Stomach (tissue), 9 donors: ENCODE results near the gene HIVEP1. TPM values are rescaled to one million over a fixed set of nuclear protein-coding genes. Genes with fewer than 3 reads are reported as not detected.

Experiments used
- DNase-seq, 2 donors: peaks; one replicate each; pipeline versions ENCODE4 v3.0.0 to v3.0.0-alpha.2; 2013 to 2019
- H3K27ac ChIP-seq, 5 donors: fragments of 200-600 bp in 4 of 5; sonication (generic) in 4 of 5; one replicate each; pipeline ENCODE4 v1.5.1; 2013 to 2019; ENCODE audit warnings: mild to moderate bottlenecking in 1 of 5, moderate library complexity in 1 of 5
- H3K27me3 ChIP-seq, 3 donors: fragments of 200-600 bp; sonication (generic); one replicate each; pipeline ENCODE4 v1.5.1; 2017 to 2019; ENCODE audit warnings: mixed run types in 1 of 3
- H3K36me3 ChIP-seq, 4 donors: fragments of 200-600 bp; sonication (generic); 1 replicate in 3 of 4; 2 replicates in 1 of 4; pipeline ENCODE4 v1.5.1; 2016 to 2019
- H3K4me1 ChIP-seq, 4 donors: fragments of 200-600 bp; sonication (generic); one replicate each; pipeline ENCODE4 v1.5.1; 2016 to 2019
- H3K4me3 ChIP-seq, 4 donors: fragments of 200-600 bp; sonication (generic) in 3 of 4; one replicate each; pipeline ENCODE4 v1.5.1; 2016 to 2019; ENCODE audit warnings: mild to moderate bottlenecking in 1 of 4
- H3K9me3 ChIP-seq, 4 donors: fragments of 200-600 bp; sonication (generic); one replicate each; pipeline ENCODE4 v1.5.1; 2016 to 2019
- CTCF ChIP-seq, 7 experiments: fragments of 450-650 bp in 4 of 7; fragments of 200-600 bp in 3 of 7; sonication (generic) in 3 of 7; IDR thresholded peaks; one replicate each; pipeline ENCODE4 v1.5.1; 2016 to 2019; ENCODE audit warnings: antibody characterized with exemption in 7 of 7, control low read depth in 2 of 7, mild to moderate bottlenecking in 1 of 7
- EP300 ChIP-seq: sonication (generic); formaldehyde crosslinking; IDR thresholded peaks from one replicate; pipeline ENCODE4 v1.6.1; 2017; ENCODE audit warnings: antibody characterized with exemption
- POLR2A ChIP-seq, 4 donors: fragments of 450-650 bp; IDR thresholded peaks; one replicate each; pipeline ENCODE4 v1.6.1; 2016; ENCODE audit warnings: antibody characterized with exemption in 4 of 4, control low read depth in 2 of 4, mild to moderate bottlenecking in 1 of 4, moderate library complexity in 1 of 4
- POLR2AphosphoS5 ChIP-seq, 3 donors: sonication (generic); formaldehyde crosslinking; IDR thresholded peaks; one replicate each; pipeline ENCODE4 v1.6.1; 2016; ENCODE audit warnings: antibody characterized with exemption in 3 of 3
- WGBS, 5 donors: extraction: QIAGEN DNeasy Blood & Tissue Kit in 3 of 5; methylation state at CpG; one replicate each; pipeline versions ENCODE4 v1.1.5 to v1.1.7; 2013 to 2018; 5-methylcytosine and 5-hydroxymethylcytosine counted together
- intact Hi-C: fragments of 100-400 bp; cut with DNase I; formaldehyde crosslinking; loops from one replicate; pipeline ENCODE4 v1.15.1; 2023; ENCODE audit warnings: low total_unique reads
- polyA plus RNA-seq, 3 donors: library from polyadenylated mRNA; stranded (reverse); fragments of 200-250 nt; gene quantifications; one replicate each; pipeline ENCODE4 v1.2.3, GENCODE V29; 2013
- total RNA-seq, 5 donors: library from RNA; depleted of rRNA; stranded (reverse); fragments of >200 nt; gene quantifications; one replicate each; pipeline versions ENCODE4 v1.1.0 to v1.2.3, GENCODE V29; 2014 to 2016
- donor health status: healthy with polysubstance abuse.
- donor health status: Bipolar disorder and iron deficiency.
- donor health status: healthy.

The HIVEP1 gene
- total and polyA plus RNA-seq, 8 donors, result 2.0 to 19.6 (median 14.1) TPM

DNA sequence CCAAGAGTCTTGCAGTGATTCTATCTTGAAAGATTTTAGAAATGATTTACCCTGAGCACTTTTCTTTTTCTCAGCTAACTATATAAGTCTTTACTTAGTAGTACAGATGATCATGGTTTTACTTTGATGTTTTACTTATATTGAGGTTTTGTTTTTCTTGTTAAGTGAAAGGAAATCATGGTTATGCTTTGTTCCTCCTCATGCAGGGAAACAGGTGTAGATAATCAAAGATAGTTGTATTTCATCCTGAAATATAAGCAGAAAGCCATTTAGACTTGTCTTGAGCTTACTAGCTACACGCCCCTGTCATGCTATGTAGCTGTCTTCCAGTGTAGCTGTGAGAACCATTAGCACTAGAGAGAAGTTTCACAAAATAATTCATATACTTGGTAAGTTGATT is 113.9 kb downstream of the HIVEP1 start:
- Histone ChIP-seq H3K27me3 (no peaks in the 10 kb centered on the region), H3K36me3 (peaks cover 2 to 13% (median 8%) of the 10 kb centered on the region in 4 donors), H3K4me1 (no peaks in the 10 kb centered on the region), H3K9me3 (no peaks in the 10 kb centered on the region), H3K4me3 (no peak overlapping the region), H3K27ac (no peak overlapping the region)
- intact Hi-C loops, result no loop called here
- WGBS, 5 donors, result 82 to 100% (median 93%) methylated on average over 1 of the region's 1 CpG
- no peak for DNase-seq
- TF ChIP-seq POLR2A (IDR thresholded peaks at IDR 0.05), result no peak
- no peak for TF ChIP-seq CTCF (IDR thresholded peaks at IDR 0.05)
- TF ChIP-seq POLR2AphosphoS5 (IDR thresholded peaks at IDR 0.05), result no peak
- no peak for TF ChIP-seq EP300

DNA sequence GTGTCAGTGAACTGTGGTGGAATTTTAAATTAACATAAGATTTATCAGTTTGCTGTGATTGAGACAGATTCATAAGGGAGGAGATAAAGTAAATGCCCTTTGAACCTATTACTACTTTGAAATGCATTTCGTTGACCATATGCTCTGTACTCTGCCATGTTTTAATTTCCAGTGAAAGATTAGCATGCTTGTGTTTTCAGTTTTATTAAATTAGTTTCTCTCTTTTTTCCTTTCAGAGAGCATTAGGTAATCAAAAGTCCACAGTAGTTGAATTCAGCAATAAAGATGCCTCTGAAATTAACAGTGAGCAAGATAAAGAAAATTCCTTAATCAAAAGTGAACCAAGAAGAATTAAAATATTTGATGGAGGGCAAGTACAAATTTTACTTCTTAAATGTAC is 117.4 kb downstream of the HIVEP1 start:
- H3K4me3 ChIP-seq, result no peak overlapping the region
- TF ChIP-seq CTCF (IDR thresholded peaks at IDR 0.05), result no peak
- TF ChIP-seq POLR2A (IDR thresholded peaks at IDR 0.05), result no peak
- no peak for TF ChIP-seq POLR2AphosphoS5 (IDR thresholded peaks at IDR 0.05)
- TF ChIP-seq EP300, result no peak
- H3K27me3 ChIP-seq, result no peaks in the 10 kb centered on the region
- no peaks in the 10 kb centered on the region for H3K9me3 ChIP-seq
- H3K27ac ChIP-seq, result no peak overlapping the region
- intact Hi-C loops, result no loop called here
- H3K4me1 ChIP-seq, result peaks cover 0 to 10% (median 0%) of the 10 kb centered on the region in 4 donors
- no peaks in the 10 kb centered on the region for H3K36me3 ChIP-seq
- 79 to 85% (median 81%) methylated on average over 1 of the region's 1 CpG for WGBS, 5 donors
- no peak for DNase-seq

DNA sequence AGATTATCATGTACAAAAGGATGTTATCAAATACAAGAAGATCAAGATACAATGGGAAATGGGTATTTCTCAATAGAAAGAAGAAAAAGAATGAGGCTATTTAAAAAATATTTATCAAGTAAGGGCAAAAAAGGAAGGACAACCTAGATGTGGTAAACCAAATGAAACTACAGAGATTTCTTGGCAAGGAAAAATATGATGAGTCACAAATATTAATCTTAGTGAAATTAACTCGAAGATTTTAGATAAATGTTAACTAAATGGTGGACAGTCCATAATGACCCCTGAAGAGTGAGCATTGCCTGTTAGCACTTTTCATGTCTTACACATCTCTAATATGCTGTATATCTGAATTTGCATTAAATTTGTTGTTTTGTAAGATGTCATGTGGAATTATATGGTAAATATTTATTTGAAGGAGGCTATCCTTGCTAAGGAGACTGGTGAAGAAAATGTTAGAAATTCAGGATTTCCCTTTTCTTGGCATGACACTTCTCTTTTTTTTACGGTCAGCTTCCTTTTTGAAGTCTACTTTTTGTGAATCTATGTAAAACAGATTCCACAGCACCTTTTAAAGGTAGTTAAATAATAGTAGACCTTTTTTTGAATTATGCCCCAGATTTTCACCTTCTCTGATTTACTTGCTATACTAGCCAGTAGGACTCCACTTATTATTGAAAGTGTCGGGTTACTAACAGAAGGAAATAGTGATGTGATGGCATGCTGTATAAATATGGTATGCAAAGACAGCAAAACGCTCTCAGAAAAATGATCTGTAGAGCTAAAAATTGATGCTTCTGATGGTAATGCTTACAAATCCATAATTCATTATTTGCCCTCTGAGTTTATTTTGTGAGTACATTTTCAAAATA is 120.5 kb downstream of the HIVEP1 start:
- Histone ChIP-seq H3K27ac (no peak overlapping the region), H3K36me3 (peaks cover 0 to 7% (median 0%) of the 10 kb centered on the region in 4 donors), H3K27me3 (no peaks in the 10 kb centered on the region), H3K4me3 (no peak overlapping the region), H3K4me1 (peaks cover 0 to 18% (median 2%) of the 10 kb centered on the region in 4 donors), H3K9me3 (no peaks in the 10 kb centered on the region)
- no peak for DNase-seq
- intact Hi-C loops, result no loop called here
- WGBS, 5 donors, result 72 to 81% (median 78%) methylated on average over 4 of the region's 4 CpGs
- TF ChIP-seq POLR2AphosphoS5 (IDR thresholded peaks at IDR 0.05), result no peak
- no peak for TF ChIP-seq POLR2A (IDR thresholded peaks at IDR 0.05)
- no peak for TF ChIP-seq EP300
- no peak for TF ChIP-seq CTCF (IDR thresholded peaks at IDR 0.05)

DNA sequence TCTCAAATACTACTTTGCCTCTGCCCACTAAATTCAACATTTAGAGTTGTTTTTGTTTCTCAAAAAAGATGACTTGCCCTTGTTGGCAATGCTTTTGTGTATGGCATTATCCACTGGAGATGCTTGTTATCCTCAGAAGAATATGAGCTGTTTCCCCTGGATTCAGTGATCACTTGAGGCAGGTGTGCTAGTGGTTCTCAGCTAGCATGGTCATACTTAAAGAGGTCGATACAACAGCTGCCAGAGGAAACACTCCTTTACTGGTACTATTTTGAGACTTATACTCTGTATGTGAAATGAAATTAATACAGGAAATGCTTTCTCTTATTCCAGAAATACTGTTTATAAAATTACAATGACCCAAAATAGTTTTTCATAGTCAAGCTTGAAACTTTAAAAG is 122.5 kb downstream of the HIVEP1 start:
- H3K27ac ChIP-seq, result no peak overlapping the region
- 68 to 94% (median 88%) methylated on average over 1 of the region's 1 CpG for WGBS, 5 donors
- H3K27me3 ChIP-seq, result no peaks in the 10 kb centered on the region
- intact Hi-C loops, result no loop called here
- DNase-seq, result no peak
- H3K36me3 ChIP-seq, result peaks cover 6 to 20% (median 11%) of the 10 kb centered on the region in 4 donors
- H3K9me3 ChIP-seq, result no peaks in the 10 kb centered on the region
- no peak overlapping the region for H3K4me3 ChIP-seq
- no peak for TF ChIP-seq EP300
- no peak for TF ChIP-seq POLR2A (IDR thresholded peaks at IDR 0.05)
- no peak for TF ChIP-seq CTCF (IDR thresholded peaks at IDR 0.05)
- peaks cover 0 to 26% (median 3%) of the 10 kb centered on the region in 4 donors for H3K4me1 ChIP-seq
